Stimulated activated CD4-positive, alpha-beta T cell treated with anti-CD3 and anti-CD28 coated beads, Interleukin-4, amount 100 ng/mL, for 48 hours (primary cell): ENCODE data around the gene VAPA.

Experiments
- DNase-seq, 2 donors: peaks; one replicate each; pipeline ENCODE4 v3.0.0-alpha.2; 2020; ENCODE audit warnings: low read depth in 2 of 2

The VAPA gene

GRCh38 chr18:10002280-10002679, 88.5 kb downstream of the VAPA start:
- no peak for DNase-seq

GRCh38 chr18:10003281-10003680, 89.5 kb downstream of the VAPA start:
- no peak for DNase-seq

GRCh38 chr18:10003866-10004265, 90.0 kb downstream of the VAPA start:
- no peak for DNase-seq

GRCh38 chr18:10006311-10006893, 92.6 kb downstream of the VAPA start:
- DNase-seq = no peak

- DNase-seq = no peak
Observed at GRCh38 chr18:10008006-10008647, 94.3 kb downstream of the VAPA start.
